HepG2 (cell line): ENCODE measurements around the gene SHISA9. TPM values are rescaled to one million over a fixed set of nuclear protein-coding genes. Genes with fewer than 3 reads are reported as not detected.

Experiments used
- ATAC-seq: fragments of 200-7000 bp; cut with Tn5 transposase; 3 replicates; pipeline ENCODE4 v1.9.1; 2020; ENCODE audit warnings: mild to moderate bottlenecking, moderate library complexity
- BruUV-seq: library from RNA; stranded (reverse); fragments of 400-500 nt; replicated peaks from 2 replicates; lab custom pipeline; 2021; lab: Mats Ljungman, UMichigan
- CTCF ChIA-PET: fragments of 300-600 bp; formaldehyde crosslinking; extraction: SDS; loops from one replicate; lab custom pipeline; 2021; ENCODE audit warnings: low total read pairs, inconsistent platforms, low intra/inter-chr PET ratio; lab: Yijun Ruan, JAX
- POLR2A ChIA-PET: fragments of 350-600 bp; sonication (Branson Sonifier 250); formaldehyde crosslinking; loops from one replicate; lab custom pipeline; 2020; ENCODE audit warnings: antibody characterized with exemption, inconsistent platforms; lab: Yijun Ruan, JAX
- DNase-seq: peaks from one replicate; pipeline ENCODE4 v3.0.0-alpha.2; 2015; ENCODE audit warnings: low spot score
- FAIRE-seq: peaks from 3 replicates; lab custom pipeline; 2011; peaks lifted over from hg19 to GRCh38; lab: Jason Lieb, UNC
- H2AFZ ChIP-seq: one replicate; pipeline ENCODE4 v1.6.1; 2011; ENCODE audit warnings: low read length, inconsistent platforms
- H3K27ac ChIP-seq: fragments of 300-600 bp; 3 replicates; pipeline ENCODE4 v1.8.0; 2011; ENCODE audit warnings: mixed run types, mild to moderate bottlenecking, mixed read lengths, low read length, inconsistent platforms; ENCODE audit not compliant: insufficient read depth; ENCODE audit errors: extremely low read length
- H3K27me3 ChIP-seq, 2 experiments: fragments of 200-600 bp in 1 of 2; 2 replicates in 1 of 2; 3 replicates in 1 of 2; pipeline versions ENCODE4 v1.6.0 to v1.8.0; 2011; ENCODE audit warnings: low read length in 2 of 2, mild to moderate bottlenecking in 2 of 2, moderate library complexity in 2 of 2, inconsistent platforms in 1 of 2; ENCODE audit not compliant: insufficient read depth in 2 of 2, control insufficient read depth in 1 of 2
- H3K36me3 ChIP-seq, 2 experiments: fragments of 200-600 bp in 1 of 2; replicated peaks in 1 of 2; 2 replicates in 1 of 2; 3 replicates in 1 of 2; pipeline versions ENCODE4 v1.5.1 to v1.8.0; 2011; ENCODE audit warnings: low read length in 2 of 2, inconsistent platforms in 1 of 2; ENCODE audit not compliant: insufficient read depth in 2 of 2, control insufficient read depth in 1 of 2
- H3K4me1 ChIP-seq: 2 replicates; pipeline ENCODE4 v1.5.1; 2012; ENCODE audit warnings: low read length, inconsistent platforms; ENCODE audit not compliant: insufficient read depth
- H3K4me2 ChIP-seq: 2 replicates; pipeline ENCODE4 v1.6.0; 2011; ENCODE audit warnings: low read depth, low read length, inconsistent platforms
- H3K4me3 ChIP-seq, 3 experiments: fragments of 200-600 bp in 1 of 3; sonication (generic), shearing (Covaris generic) in 1 of 3; replicated peaks in 1 of 3; 2 replicates each; pipeline ENCODE4 v1.5.1; 2011 to 2016; ENCODE audit warnings: low read length in 3 of 3, inconsistent platforms in 2 of 3, low read depth in 2 of 3, mild to moderate bottlenecking in 2 of 3, control low read depth in 1 of 3, mixed read lengths in 1 of 3; ENCODE audit not compliant: insufficient read depth in 1 of 3
- H3K79me2 ChIP-seq: one replicate; pipeline ENCODE4 v1.6.1; 2011; ENCODE audit warnings: low read length, inconsistent platforms; ENCODE audit not compliant: insufficient read depth
- H3K9ac ChIP-seq: 2 replicates; pipeline ENCODE4 v1.6.0; 2011; ENCODE audit warnings: mild to moderate bottlenecking, low read depth, low read length, inconsistent platforms; ENCODE audit not compliant: insufficient read depth
- H3K9me3 ChIP-seq: 2 replicates; pipeline ENCODE4 v1.5.1; 2012; ENCODE audit warnings: mild to moderate bottlenecking, low read length
- H4K20me1 ChIP-seq: 2 replicates; pipeline ENCODE4 v1.6.0; 2011; ENCODE audit warnings: inconsistent platforms, mild to moderate bottlenecking, low read length, moderate library complexity; ENCODE audit not compliant: insufficient read depth
- ARID3A ChIP-seq: IDR thresholded peaks from 2 replicates; pipeline ENCODE4 v1.6.1; 2012; ENCODE audit warnings: low read depth, low read length, improper control_type of control experiment
- ATF6 ChIP-seq: sonication (generic); formaldehyde crosslinking; conservative IDR thresholded peaks from 2 replicates; pipeline ENCODE4 v1.4.0; 2020; ENCODE audit warnings: missing genetic modification reagents
- CBX5 ChIP-seq: sonication (generic); formaldehyde crosslinking; IDR thresholded peaks from 2 replicates; pipeline ENCODE4 v1.4.0; 2020; ENCODE audit warnings: missing genetic modification reagents, borderline replicate concordance
- GTF3A ChIP-seq: sonication (generic); formaldehyde crosslinking; conservative IDR thresholded peaks from 2 replicates; pipeline ENCODE4 v1.4.0; 2020; ENCODE audit warnings: mild to moderate bottlenecking, missing genetic modification reagents
- KLF13 ChIP-seq: sonication (generic); formaldehyde crosslinking; IDR thresholded peaks from 2 replicates; pipeline ENCODE4 v1.4.0; 2020; ENCODE audit warnings: mild to moderate bottlenecking, missing genetic modification reagents
- MTA3 ChIP-seq: sonication (generic); formaldehyde crosslinking; IDR thresholded peaks from 2 replicates; pipeline ENCODE4 v1.4.0; 2020; ENCODE audit warnings: missing genetic modification reagents
- NCOA5 ChIP-seq: sonication (generic); formaldehyde crosslinking; IDR thresholded peaks from 2 replicates; pipeline ENCODE4 v1.4.0; 2020; ENCODE audit warnings: missing genetic modification reagents
- PCBP1 ChIP-seq: fragments of 200-400 bp; formaldehyde crosslinking; IDR thresholded peaks from 2 replicates; pipeline ENCODE4 v1.6.1; 2017; ENCODE audit warnings: mild to moderate bottlenecking, low read depth, low read length, borderline replicate concordance
- PREB ChIP-seq: sonication (generic); formaldehyde crosslinking; IDR thresholded peaks from 2 replicates; pipeline ENCODE4 v1.4.0; 2020; ENCODE audit warnings: missing genetic modification reagents
- SIX1 ChIP-seq: sonication (generic); formaldehyde crosslinking; IDR thresholded peaks from 2 replicates; pipeline ENCODE4 v1.4.0; 2020; ENCODE audit warnings: missing genetic modification reagents, borderline replicate concordance
- SMAD9 ChIP-seq: sonication (generic); formaldehyde crosslinking; IDR thresholded peaks from 2 replicates; pipeline ENCODE4 v1.5.1; 2020; ENCODE audit warnings: mild to moderate bottlenecking, missing genetic modification reagents
- TCF12 ChIP-seq, 2 experiments: fragments of 450-650 bp in 1 of 2; sonication (generic) in 1 of 2; formaldehyde crosslinking in 1 of 2; IDR thresholded peaks; 2 replicates each; pipeline versions ENCODE4 v1.6.1 to v1.8.0; 2017 to 2022; ENCODE audit warnings: antibody characterized with exemption in 1 of 2, mild to moderate bottlenecking in 1 of 2, missing genetic modification reagents in 1 of 2, moderate library complexity in 1 of 2
- ZC3H13 ChIP-seq: sonication (generic); formaldehyde crosslinking; IDR thresholded peaks from 2 replicates; pipeline ENCODE4 v1.8.1; 2023; ENCODE audit warnings: mild to moderate bottlenecking, missing genetic modification reagents, moderate library complexity
- ZNF570 ChIP-seq: sonication (generic); formaldehyde crosslinking; IDR thresholded peaks from 2 replicates; pipeline ENCODE4 v1.4.0; 2020; ENCODE audit warnings: mild to moderate bottlenecking, missing genetic modification reagents, borderline replicate concordance
- ZNF652 ChIP-seq: IDR thresholded peaks from 2 replicates; pipeline ENCODE4 v1.6.1; 2016; ENCODE audit warnings: low read depth, borderline replicate concordance
- ZNF770 ChIP-seq: sonication (generic); formaldehyde crosslinking; IDR thresholded peaks from 2 replicates; pipeline ENCODE4 v1.5.0; 2020; ENCODE audit warnings: mild to moderate bottlenecking, missing genetic modification reagents
- WGBS: methylation state at CpG from one replicate; pipeline ENCODE4 v1.1.6; 2017; ENCODE audit warnings: low lambda C conversion rate; 5-methylcytosine and 5-hydroxymethylcytosine counted together
- in situ Hi-C: cut with HindIII; loops from 2 replicates; pipeline ENCODE4 v1.10.0; 2017; ENCODE audit warnings: low pct_unique_long_range_greater_than_20kb; ENCODE audit not compliant: extremely low pct_ligation_motif_present
- intact Hi-C: fragments of 100-400 bp; cut with micrococcal nuclease; formaldehyde crosslinking; loops from one replicate; pipeline ENCODE4 v1.10.0; 2022; ENCODE audit not compliant: unreplicated experiment
- polyA plus RNA-seq, 8 experiments: library from polyadenylated mRNA; depleted of rRNA in 3 of 8; stranded (reverse) in 7 of 8; unstranded in 1 of 8; fragments of >200 nt; fragmentation: Illumina TruSeq in 4 of 8; extraction: Trizol in 4 of 8; gene quantifications; 2 replicates each; pipeline versions ENCODE4 v1.2.1 to v1.2.3, GENCODE V29; 2011 to 2016; ENCODE audit warnings: low read depth in 4 of 8, missing spikeins in 1 of 8, mixed read lengths in 1 of 8; ENCODE audit not compliant: insufficient read depth in 1 of 8
- total RNA-seq, 5 experiments: library from RNA; depleted of rRNA; stranded (reverse); fragments of >200 nt; fragmentation: Illumina TruSeq; extraction: Trizol; gene quantifications; 2 replicates each; pipeline ENCODE4 v1.2.3, GENCODE V29; 2016; ENCODE audit warnings: low read depth in 1 of 5

SHISA9 gene
- total and polyA plus RNA-seq, 2 of the 13 experiments (the other 11 are each of a cell fraction or from before 2014, with no cell fraction given) = 0.01 TPM; not detected in 1

- TF ChIP-seq ZNF570 (CRISPR knock-in tag) (no peak), ZC3H13 (CRISPR knock-in tag) (no peak), ZNF652 (CRISPR knock-in tag) (no peak), NCOA5 (CRISPR knock-in tag) (no peak), ARID3A (no peak), SIX1 (CRISPR knock-in tag) (no peak), PCBP1 (no peak), MTA3 (CRISPR knock-in tag) (no peak), GTF3A (CRISPR knock-in tag) (no peak), CBX5 (CRISPR knock-in tag) (no peak), TCF12 (IDR thresholded peaks at IDR 0.05) (no peak), TCF12 (CRISPR knock-in tag; IDR thresholded peaks at IDR 0.05) (no peak)
These were observed 63.9 kb downstream of the SHISA9 start (continued) for GRCh38 chr16:12965274-12965804.

GRCh38 chr16:12971241-12971640, 69.8 kb downstream of the SHISA9 start:
- Histone ChIP-seq H3K36me3 (no peaks in the 10 kb centered on the region), H3K9ac (no peak overlapping the region), H3K27me3 (0 out of 5 replicates have a peak, but pooled peaks cover 0 to 3% of the 10 kb centered on the region in 2 experiments), H3K4me3 (no peak overlapping the region), H3K79me2 (no peaks in the 10 kb centered on the region), H2AFZ (no peak overlapping the region), H3K27ac (no peak overlapping the region), H4K20me1 (no peaks in the 10 kb centered on the region), H3K9me3 (no peaks in the 10 kb centered on the region), H3K4me1 (no peaks in the 10 kb centered on the region), H3K4me2 (no peak overlapping the region)
- WGBS = 3% methylated on average over 2 of the region's 2 CpGs
- no TSS peak for BruUV-seq
- in situ Hi-C loops (no loop called here), intact Hi-C loops (no loop called here)
- CTCF ChIA-PET = no interaction called here
- DNase-seq (no peak), FAIRE-seq (no peak), ATAC-seq (no peak; the same call in 2 of the 3 replicates)
- POLR2A ChIA-PET = no interaction called here
- TF ChIP-seq PREB (CRISPR knock-in tag) (no peak), ATF6 (no peak), PCBP1 (no peak), KLF13 (CRISPR knock-in tag) (no peak), ZNF770 (no peak), SMAD9 (CRISPR knock-in tag) (no peak)
